Prostate gland (tissue), 2 donors: ENCODE results near the gene GDNF. TPM values are rescaled to one million over a fixed set of nuclear protein-coding genes. Genes with fewer than 3 reads are reported as not detected.
"Not testable (repeated sequence)": the region's sequence is repeated elsewhere in the genome, so short reads cannot be mapped to it uniquely, and the experiment has no call there.

Experiments
- DNase-seq: peaks from one replicate; pipeline ENCODE4 v3.0.0-alpha.2; 2019; ENCODE audit warnings: low spot score
- H3K27ac ChIP-seq, 2 donors: fragments of 200-600 bp; sonication (generic); 2 replicates each; pipeline ENCODE4 v1.5.1; 2017 to 2019
- H3K27me3 ChIP-seq: fragments of 200-600 bp; sonication (generic); replicated peaks from 2 replicates; pipeline ENCODE4 v1.5.1; 2019; ENCODE audit not compliant: insufficient read depth
- H3K36me3 ChIP-seq, 2 donors: fragments of 200-600 bp; sonication (generic); 1 replicate in 1 of 2; 2 replicates in 1 of 2; pipeline versions ENCODE4 v1.5.1 to v1.8.1; 2017 to 2019
- H3K4me1 ChIP-seq: fragments of 200-600 bp; sonication (generic); replicated peaks from 2 replicates; pipeline ENCODE4 v1.5.1; 2019
- H3K4me3 ChIP-seq, 2 donors: fragments of 200-600 bp; sonication (generic); 2 replicates each; pipeline ENCODE4 v1.5.1; 2017 to 2019
- H3K9me3 ChIP-seq: fragments of 200-600 bp; sonication (generic); 2 replicates; pipeline ENCODE4 v1.5.1; 2017
- POLR2A ChIP-seq: fragments of 450-650 bp; IDR thresholded peaks from one replicate; pipeline ENCODE4 v1.6.1; 2016; ENCODE audit warnings: antibody characterized with exemption, mild to moderate bottlenecking
- POLR2AphosphoS5 ChIP-seq: sonication (generic); formaldehyde crosslinking; IDR thresholded peaks from one replicate; pipeline ENCODE4 v1.6.1; 2017; ENCODE audit warnings: antibody characterized with exemption
- WGBS: methylation state at CpG from one replicate; pipeline ENCODE4 v1.1.5; 2018; 5-methylcytosine and 5-hydroxymethylcytosine counted together
- intact Hi-C: fragments of 100-400 bp; cut with DNase I; formaldehyde crosslinking; loops from one replicate; pipeline ENCODE4 v1.14.2; 2022
- total RNA-seq, 2 donors: library from RNA; depleted of rRNA; stranded (reverse); fragments of >200 nt; gene quantifications; one replicate each; pipeline ENCODE4 v1.1.0, GENCODE V29; 2016
- TF ChIP-seq, protein P1 (sequence below), 4 experiments: fragments of 200-600 bp in 2 of 4; fragments of 450-650 bp in 2 of 4; sonication (generic) in 2 of 4; IDR thresholded peaks; 1 replicate in 3 of 4; 2 replicates in 1 of 4; pipeline ENCODE4 v1.5.1; 2016 to 2019; ENCODE audit warnings: antibody characterized with exemption in 4 of 4, mild to moderate bottlenecking in 2 of 4, moderate library complexity in 2 of 4

GDNF gene
- total RNA-seq, 2 donors from 2014 or later, result 0.18 to 1.3 TPM

DNA sequence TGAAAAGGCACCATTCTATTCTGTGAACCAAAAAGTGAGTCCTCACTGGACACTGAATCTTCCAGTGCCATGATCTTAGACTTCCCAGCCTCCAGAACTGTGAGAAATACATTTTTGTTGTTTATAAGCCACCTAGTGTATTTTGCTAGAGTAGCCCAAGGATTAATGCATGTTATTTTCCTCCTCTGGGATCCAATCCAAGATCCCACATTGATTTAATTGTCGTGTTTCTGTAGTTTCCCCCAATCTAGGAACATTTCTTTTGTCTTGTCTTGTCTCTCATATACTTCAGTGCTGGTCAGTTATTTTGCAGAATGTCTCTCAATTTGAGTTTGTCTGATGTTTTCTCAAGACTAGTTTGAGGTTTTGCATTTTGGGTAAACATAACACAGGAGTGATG is 36.4 kb downstream of the GDNF start:
- H3K4me3 ChIP-seq, result no peak overlapping the region
- H3K27ac ChIP-seq, result no peak overlapping the region
- no peaks in the 10 kb centered on the region for H3K27me3 ChIP-seq
- intact Hi-C loops, result no loop called here
- TF ChIP-seq, protein P1, sequence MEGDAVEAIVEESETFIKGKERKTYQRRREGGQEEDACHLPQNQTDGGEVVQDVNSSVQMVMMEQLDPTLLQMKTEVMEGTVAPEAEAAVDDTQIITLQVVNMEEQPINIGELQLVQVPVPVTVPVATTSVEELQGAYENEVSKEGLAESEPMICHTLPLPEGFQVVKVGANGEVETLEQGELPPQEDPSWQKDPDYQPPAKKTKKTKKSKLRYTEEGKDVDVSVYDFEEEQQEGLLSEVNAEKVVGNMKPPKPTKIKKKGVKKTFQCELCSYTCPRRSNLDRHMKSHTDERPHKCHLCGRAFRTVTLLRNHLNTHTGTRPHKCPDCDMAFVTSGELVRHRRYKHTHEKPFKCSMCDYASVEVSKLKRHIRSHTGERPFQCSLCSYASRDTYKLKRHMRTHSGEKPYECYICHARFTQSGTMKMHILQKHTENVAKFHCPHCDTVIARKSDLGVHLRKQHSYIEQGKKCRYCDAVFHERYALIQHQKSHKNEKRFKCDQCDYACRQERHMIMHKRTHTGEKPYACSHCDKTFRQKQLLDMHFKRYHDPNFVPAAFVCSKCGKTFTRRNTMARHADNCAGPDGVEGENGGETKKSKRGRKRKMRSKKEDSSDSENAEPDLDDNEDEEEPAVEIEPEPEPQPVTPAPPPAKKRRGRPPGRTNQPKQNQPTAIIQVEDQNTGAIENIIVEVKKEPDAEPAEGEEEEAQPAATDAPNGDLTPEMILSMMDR (IDR thresholded peaks at IDR 0.05), result no peak
- TF ChIP-seq POLR2AphosphoS5 (no peak), POLR2A (no peak)
- no peaks in the 10 kb centered on the region for H3K9me3 ChIP-seq
- WGBS, result 6% methylated on average over 1 of the region's 1 CpG
- H3K36me3 ChIP-seq, result no peaks in the 10 kb centered on the region
- no peaks in the 10 kb centered on the region for H3K4me1 ChIP-seq
- DNase-seq, result no peak

DNA sequence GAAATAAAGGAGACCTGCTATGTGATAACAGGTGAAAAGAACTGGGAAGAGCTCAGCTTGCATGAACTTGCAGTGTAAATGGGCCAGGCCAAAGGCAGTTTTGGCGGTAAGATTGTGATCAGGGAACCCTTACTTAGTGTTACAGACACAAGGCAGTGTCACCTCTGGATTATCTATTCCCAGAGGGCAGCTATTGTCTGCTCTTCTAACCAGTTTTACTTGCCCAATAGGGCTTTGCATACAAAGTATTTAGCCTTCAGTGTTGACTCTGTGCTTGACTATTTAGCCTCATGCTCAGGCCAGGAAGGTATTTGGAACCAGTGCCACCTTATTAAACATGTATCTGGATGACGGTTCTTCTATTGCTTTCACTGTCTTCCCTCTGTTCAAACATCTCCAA is 38.3 kb downstream of the GDNF start:
- Histone ChIP-seq H3K4me1 (no peaks in the 10 kb centered on the region), H3K4me3 (no peak overlapping the region), H3K27me3 (no peaks in the 10 kb centered on the region), H3K27ac (no peak overlapping the region), H3K36me3 (no peaks in the 10 kb centered on the region), H3K9me3 (no peaks in the 10 kb centered on the region)
- DNase-seq, result no peak
- WGBS, result 45% methylated on average over 2 of the region's 2 CpGs
- TF ChIP-seq POLR2AphosphoS5, result no peak
- TF ChIP-seq, protein P1 (IDR thresholded peaks at IDR 0.05), result no peak
- no peak for TF ChIP-seq POLR2A
- intact Hi-C loops, result no loop called here

DNA sequence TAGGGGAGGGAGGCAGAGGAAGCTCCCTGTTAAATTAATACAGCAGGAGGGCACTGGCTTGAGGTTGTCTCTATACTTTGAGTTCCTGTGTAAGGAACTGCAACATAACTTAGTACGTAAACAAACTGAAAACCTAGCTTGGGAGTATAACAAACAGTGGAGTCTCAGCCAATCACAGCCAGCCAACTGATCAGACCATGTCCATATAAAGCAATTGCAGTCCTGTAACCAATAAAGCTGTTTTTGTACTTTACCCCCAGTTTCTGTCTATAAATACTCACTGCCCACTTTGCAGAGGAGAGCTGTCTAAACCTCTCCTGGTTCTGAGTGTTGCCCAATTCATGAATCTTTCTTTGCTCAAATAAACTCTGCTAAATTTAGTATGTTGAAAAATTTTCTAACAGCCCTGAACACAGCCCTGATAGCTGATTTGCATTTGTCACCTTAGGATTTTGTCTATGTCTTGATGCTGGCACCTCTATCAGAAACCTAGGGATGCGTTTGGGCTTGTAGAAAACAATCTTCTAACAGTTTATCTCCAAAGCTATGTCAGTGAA is 39.9 kb downstream of the GDNF start:
- TF ChIP-seq, protein P1 (IDR thresholded peaks at IDR 0.05), result no peak
- TF ChIP-seq POLR2A (no peak), POLR2AphosphoS5 (no peak)
- no peak overlapping the region for H3K27ac ChIP-seq
- 89% methylated on average over 2 of the region's 2 CpGs for WGBS
- no peaks in the 10 kb centered on the region for H3K9me3 ChIP-seq
- H3K36me3 ChIP-seq, result no peaks in the 10 kb centered on the region
- H3K4me1 ChIP-seq, result no peaks in the 10 kb centered on the region
- no peaks in the 10 kb centered on the region for H3K27me3 ChIP-seq
- intact Hi-C loops, result no loop called here
- H3K4me3 ChIP-seq, result no peak overlapping the region
- DNase-seq, result no peak

DNA sequence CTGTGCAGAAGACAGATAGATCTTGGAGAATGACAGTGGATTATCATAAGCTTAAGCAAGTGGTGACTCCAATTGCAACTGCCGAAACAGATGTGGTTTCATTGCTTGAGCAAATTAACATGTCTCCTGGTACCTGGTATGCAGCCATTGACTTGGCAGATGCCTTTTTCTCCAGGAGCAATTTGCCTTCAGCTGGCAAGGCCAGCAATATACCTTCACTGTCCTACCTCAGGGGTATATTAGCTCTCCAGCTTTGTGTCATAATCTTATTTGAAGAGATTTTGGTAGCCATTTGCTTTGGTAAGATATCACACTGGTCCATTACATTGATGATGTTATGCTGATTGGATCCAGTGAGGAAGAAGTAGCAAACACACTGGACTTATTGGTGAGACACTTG is 43.4 kb downstream of the GDNF start:
- H3K9me3 ChIP-seq, H3K36me3 ChIP-seq, DNase-seq, H3K27me3 ChIP-seq, H3K4me1 ChIP-seq, H3K27ac ChIP-seq, H3K4me3 ChIP-seq, intact Hi-C loops: not testable (repeated sequence)
- 94% methylated on average over 1 of the region's 1 CpG for WGBS

DNA sequence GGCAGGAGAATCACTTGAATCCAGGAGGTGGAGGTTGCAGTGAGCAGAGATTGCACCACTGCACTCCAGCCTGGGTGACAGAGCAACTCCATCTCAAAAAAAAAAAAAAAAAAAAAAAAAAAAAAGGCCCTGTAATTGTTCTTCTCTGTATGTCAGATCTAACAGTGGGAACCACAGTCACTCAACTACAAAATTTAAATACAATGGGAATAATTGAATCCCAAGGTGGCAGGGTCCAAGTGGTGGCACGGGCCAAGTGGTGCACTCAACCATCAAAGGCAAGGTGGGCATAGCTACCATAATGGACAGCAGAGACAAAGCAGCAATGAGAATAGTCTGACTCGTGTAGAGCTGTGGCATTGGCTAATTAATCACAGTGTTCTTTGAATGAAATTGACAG is 44.5 kb downstream of the GDNF start:
- H3K4me3 ChIP-seq, H3K4me1 ChIP-seq, H3K36me3 ChIP-seq, H3K9me3 ChIP-seq, H3K27me3 ChIP-seq, H3K27ac ChIP-seq, intact Hi-C loops, DNase-seq: not testable (repeated sequence)
- 86% methylated on average over 2 of the region's 2 CpGs for WGBS

DNA sequence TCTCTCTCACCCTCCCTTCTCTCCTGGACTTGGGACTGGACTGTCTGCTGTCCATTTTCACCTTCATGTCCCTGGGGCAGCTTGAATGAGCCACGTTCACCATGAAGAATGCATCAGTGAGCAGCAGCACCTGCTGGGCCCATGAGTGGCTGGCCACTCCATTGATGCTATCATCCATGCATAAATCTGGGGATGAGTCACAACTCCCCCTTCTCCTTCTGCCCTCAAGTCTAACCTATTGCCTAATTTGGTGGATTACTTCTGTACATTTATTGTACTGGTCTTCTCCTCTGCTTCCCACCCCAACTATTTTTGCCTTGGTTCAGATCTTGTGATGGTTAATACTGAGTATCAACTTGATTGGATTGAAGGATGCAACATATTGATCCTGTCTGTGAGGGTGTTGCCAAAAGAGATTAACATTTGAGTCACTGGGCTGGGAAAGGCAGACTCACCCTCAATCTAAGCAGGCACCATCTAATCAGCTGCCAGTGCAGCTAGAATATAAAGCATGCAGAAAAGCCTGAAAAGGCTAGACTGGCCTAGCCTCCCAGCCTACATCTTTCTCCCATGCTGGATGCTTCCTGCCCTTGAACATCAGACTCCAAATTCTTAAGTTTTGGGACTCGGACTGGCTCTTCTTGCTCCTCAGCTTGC is 46.7 kb downstream of the GDNF start:
- no peak overlapping the region for H3K27ac ChIP-seq
- DNase-seq, result no peak
- no peaks in the 10 kb centered on the region for H3K36me3 ChIP-seq
- no peaks in the 10 kb centered on the region for H3K4me1 ChIP-seq
- WGBS, result 91% methylated on average over 2 of the region's 2 CpGs
- H3K9me3 ChIP-seq, result no peaks in the 10 kb centered on the region
- no peak overlapping the region for H3K4me3 ChIP-seq
- TF ChIP-seq POLR2AphosphoS5, result no peak
- TF ChIP-seq POLR2A, result no peak
- TF ChIP-seq, protein P1 (IDR thresholded peaks at IDR 0.05), result no peak
- no peaks in the 10 kb centered on the region for H3K27me3 ChIP-seq
- intact Hi-C loops, result no loop called here
